Left colon (tissue), 2 donors: ENCODE data around the gene INTS4. TPM values are rescaled to one million over a fixed set of nuclear protein-coding genes. Genes with fewer than 3 reads are reported as not detected.
"Not testable (repeated sequence)": the region's sequence is repeated elsewhere in the genome, so short reads cannot be mapped to it uniquely, and the experiment has no call there.

ENCODE experiments used
- ATAC-seq: fragments of 200-7000 bp; cut with Tn5 transposase; one replicate; pipeline ENCODE4 v1.9.1; 2020; ENCODE audit warnings: mild to moderate bottlenecking, moderate library complexity
- DNase-seq, 2 donors: peaks; one replicate each; pipeline ENCODE4 v3.0.0-alpha.2; 2020
- intact Hi-C, 2 donors: fragments of 100-400 bp; cut with DNase I in 1 of 2; cut with micrococcal nuclease in 1 of 2; formaldehyde crosslinking; loops; one replicate each; pipeline versions ENCODE4 v1.11.2 to v1.14.0; 2022; cut with DNase I, micrococcal nuclease
- total RNA-seq, 2 donors: library from RNA; stranded (reverse); fragmentation: NEBNext Ultra II Directional; extraction: Animal tissue kit (Norgen Biotek cat#: 25700); gene quantifications; one replicate each; pipeline ENCODE4 v1.2.1, GENCODE V29; 2021
- donor health status: DM: no; HTN: no; CAD: no.
- donor health status: DM: yes; HTN: yes; CAD: no.

INTS4 gene
- total RNA-seq, 2 donors from 2014 or later, result 23.2 to 23.4 TPM

DNA sequence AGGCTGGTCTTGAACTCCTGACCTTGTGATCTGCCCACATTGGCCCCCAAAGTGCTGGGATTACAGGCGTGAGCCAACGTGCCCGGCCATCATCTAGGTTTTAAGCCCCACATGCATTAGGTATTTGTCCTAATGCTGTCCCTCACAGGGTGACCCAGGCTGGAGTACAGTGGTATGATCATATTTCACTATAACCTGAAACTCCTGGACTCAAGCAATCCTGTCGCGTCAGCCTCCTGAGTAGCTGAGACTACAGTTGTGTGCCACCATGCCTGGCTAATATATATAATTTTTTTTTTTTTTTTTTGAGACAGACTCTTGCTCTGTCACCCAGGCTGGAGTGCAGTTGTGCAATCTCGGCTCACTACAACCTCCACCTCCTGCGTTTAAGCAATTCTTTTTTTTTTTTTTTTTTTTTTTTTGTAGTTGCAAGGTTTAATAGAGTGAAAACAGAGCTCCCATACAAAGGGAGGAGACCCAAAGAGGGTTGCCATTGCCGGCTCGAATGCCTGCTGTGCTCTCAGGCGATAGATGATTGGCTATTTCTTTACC is 136.5 kb downstream of the INTS4 start:
- DNase-seq, ATAC-seq, intact Hi-C loops: not testable (repeated sequence)

DNA sequence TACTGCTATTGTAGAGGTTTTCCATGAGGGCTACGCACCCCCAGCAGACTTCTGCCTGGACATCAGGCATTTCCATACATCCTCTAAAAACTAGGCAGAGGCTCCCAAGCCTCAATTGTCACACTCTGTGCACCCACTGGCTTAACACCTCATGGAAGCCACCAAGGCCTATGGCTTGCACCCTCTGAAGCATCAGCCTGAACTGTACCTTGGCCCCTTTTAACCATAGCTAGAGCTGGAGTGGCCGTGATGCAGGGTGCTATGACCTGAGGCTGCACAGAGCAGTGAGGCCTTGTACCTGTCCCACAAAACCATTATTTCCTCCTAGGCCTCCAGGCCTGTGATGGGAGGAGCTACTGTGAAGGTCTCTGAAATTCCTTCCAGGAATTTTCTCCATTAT is 139.6 kb downstream of the INTS4 start:
- ATAC-seq (no peak), DNase-seq (no peak)
- intact Hi-C loops, result no loop called here

DNA sequence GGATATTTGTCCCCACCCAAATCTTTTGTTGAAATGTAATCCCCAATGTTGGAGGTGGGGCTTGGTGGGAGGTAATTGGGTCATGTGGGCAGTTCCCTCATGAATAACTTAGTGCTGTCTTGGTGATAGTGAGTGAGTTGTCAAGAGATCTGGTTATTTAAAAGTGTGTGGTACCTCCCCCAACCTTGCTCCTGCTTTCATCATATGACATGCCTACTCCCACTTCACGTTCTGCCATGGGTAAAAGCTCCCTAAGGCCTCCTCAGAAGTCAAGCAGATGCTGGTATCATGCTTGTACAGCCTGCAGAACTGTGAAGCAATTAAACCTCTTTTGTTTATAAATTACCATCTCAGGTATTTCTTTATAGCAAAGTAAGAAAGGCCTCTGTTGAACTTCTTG is 143.0 kb downstream of the INTS4 start:
- no peak for DNase-seq
- intact Hi-C loops, result no loop called here
- no peak for ATAC-seq

DNA sequence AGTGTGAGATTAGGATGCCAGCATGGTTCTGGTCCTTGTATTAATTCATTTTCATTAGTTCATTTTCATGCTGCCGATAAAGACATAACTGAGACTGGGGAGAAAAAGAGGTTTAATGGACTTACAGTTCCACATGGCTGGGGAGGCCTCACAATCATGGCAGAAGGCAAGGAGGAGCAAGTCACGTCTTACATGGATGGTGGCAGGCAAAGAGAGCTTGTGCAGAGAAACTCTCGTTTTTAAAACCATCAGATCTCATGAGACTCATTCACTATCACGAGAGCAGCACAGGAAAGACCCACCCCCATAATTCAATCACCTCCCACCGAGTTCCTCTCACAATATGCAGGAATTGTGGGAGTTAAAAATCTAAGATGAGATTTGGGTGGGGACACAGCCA is 150.8 kb downstream of the INTS4 start:
- DNase-seq, ATAC-seq, intact Hi-C loops: not testable (repeated sequence)

DNA sequence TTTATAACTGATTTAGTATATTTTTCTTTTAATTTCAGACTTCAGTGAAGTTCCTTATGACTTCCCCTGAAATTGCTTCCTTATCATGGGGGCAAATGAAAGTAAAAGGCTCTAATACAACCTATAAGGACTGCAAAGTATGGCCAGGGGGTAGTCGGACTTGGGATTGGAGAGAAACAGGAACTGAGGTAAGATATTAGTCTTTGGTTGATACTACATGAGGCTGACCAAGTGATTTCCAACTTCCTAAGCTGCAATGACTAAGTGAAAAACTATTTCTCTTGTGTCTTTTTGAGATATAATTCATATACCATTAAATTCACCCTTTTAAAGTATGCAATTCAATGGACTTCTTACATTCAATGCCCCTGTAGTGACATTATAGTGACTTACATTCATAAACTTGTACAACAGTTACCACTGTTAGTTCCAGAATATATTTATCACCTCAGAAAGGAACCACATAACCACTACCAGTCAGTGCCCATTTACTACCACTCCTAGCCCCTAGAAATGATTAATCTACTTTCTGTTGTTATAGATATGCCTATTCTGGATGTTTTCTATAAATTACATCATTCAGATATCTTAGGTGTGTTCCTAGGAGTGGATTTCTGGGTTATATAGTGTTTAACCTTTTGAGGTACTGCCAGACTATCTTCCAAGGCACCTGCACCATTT is 151.9 kb downstream of the INTS4 start:
- ATAC-seq, result no peak
- intact Hi-C loops, result no loop called here

DNA sequence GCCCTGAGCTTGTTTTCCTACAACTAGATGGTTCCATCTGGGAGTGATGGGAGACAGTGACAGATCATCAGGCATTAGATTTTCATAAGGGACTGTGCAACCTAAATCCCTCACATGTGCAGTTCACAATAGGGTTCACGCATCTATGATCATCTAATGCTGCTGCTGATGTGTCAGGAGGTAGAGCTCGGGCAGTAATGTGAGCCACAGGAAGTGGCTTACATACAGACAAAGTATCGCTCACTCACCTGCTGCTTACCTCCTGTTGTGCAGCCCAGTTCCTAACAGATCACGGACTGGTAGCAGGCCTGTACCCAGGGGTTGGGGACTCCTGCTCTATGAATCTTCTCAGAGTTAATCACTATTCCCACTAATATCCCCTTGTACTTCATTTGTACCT is 161.2 kb downstream of the INTS4 start:
- DNase-seq (no peak), ATAC-seq (no peak)
- intact Hi-C loops, result no loop called here

More for the DNA sequence above, 151.9 kb downstream of the INTS4 start:
- DNase-seq, result no peak

DNA sequence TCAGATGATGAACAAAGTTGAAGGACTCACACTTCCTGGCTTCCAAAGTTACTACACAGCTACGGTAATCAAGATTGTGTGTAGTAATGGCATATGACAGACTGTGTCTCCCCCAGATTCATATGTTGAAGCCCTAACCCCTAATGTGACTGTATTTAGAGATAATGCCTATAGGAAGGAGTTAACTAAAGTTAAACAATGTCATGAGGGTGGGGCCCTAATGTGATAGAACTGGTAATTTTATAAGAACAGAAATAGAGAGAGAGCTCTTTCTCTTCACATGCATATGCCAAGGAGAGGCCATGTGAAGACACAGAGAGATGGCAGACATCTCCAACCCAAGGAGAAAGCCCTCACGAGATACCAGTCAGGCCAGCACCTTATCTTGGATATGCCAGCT is 165.5 kb downstream of the INTS4 start:
- intact Hi-C loops, result no loop called here
- ATAC-seq, result no peak
- no peak for DNase-seq

Other genes starting within 250 kb of the INTS4 start
- 10 to 100 TPM; 47.5 to 47.7 TPM for gene RSF1, start 173.9 kb downstream of the INTS4 start, total RNA-seq
- gene AAMDC, start 173.5 kb downstream of the INTS4 start, total RNA-seq, result 10 to 100 TPM; 20.6 to 36.1 TPM
- gene KCTD14, start 28.6 kb upstream of the INTS4 start, total RNA-seq, result 10 to 100 TPM; 11.9 to 13.8 TPM
- gene THRSP, start 69.2 kb upstream of the INTS4 start, total RNA-seq, result under 1 TPM in 1 of 2 donors, not detected in 1; 0.22 TPM
- 100 to 1,000 TPM; 208 to 225 TPM for gene NDUFC2, start 85.2 kb upstream of the INTS4 start, total RNA-seq
- gene ALG8, start 145.0 kb upstream of the INTS4 start, total RNA-seq, result 10 to 100 TPM; 22.1 to 29.0 TPM
- 10 to 100 TPM in 1 of 2 donors, 1 to 10 TPM in 1; 7.7 to 10.1 TPM for gene KCTD21, start 194.0 kb upstream of the INTS4 start, total RNA-seq
- gene USP35, start 194.3 kb upstream of the INTS4 start, total RNA-seq, result 1 to 10 TPM; 5.4 to 7.4 TPM